HG03066 (cell line): ENCODE data around the gene KIF17.

Experiments
- ATAC-seq: cut with Tn5 transposase; IDR thresholded peaks from one replicate; pipeline ENCODE4 v1.9.1; 2021; ENCODE audit warnings: low read depth; ENCODE audit not compliant: unreplicated experiment

KIF17 gene

DNA sequence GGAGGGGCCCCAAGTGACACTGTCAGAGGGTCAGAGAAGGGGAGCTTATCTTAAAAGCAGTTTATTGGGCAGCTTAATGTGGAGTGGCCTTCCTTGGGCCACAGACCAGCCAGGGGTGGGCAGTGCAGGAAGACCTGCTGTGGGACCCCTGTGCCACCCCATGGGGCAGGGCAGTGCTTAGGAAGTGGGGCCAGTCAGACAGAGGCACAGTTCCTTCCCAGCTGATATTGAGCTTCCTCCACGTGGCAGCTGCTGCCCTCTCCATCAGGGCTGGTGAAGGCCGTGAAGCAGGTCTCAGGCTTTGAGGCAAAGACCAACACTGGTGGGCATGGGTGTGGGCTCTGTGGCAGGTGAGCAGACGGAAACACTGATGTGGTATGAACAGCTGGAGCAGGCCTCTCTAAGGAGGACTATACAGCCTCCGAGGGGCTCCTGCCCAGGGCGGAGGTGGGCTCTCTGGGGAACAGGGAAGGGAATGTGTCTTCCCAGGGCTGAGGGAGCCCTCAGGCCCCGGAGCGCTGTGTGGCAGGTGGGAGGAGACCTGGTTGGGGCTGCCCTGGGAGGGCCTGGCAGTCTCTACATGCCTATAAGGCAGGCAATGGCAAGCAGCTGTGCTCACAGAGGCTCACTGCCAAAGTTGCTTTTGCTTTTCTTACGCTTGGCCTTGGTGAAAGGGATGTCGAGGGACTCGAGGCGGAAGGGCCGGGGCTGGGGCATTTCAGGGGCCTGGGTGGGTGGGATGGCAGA lies 53.7 kb downstream of the KIF17 start:
- ATAC-seq: no peak

DNA sequence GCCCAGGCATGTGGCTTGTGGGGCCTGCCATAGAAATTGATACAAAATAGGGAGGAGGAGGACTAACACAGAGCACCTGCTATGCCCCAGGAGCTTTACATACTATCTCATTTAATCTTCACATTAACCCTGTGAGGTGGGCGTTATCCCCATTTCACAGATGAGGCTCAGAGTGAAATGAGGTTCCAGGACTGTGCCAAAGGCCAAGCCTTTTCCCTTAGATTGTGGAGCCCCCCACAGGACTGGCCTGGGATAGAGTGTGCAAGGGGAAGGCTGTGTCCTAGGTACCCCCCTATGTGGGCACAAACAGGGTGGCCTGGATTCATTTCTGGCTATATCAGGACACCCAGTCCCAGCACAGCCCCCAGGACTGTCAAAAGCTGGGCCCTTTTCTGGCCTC lies 54.4 kb downstream of the KIF17 start:
- no peak for ATAC-seq

DNA sequence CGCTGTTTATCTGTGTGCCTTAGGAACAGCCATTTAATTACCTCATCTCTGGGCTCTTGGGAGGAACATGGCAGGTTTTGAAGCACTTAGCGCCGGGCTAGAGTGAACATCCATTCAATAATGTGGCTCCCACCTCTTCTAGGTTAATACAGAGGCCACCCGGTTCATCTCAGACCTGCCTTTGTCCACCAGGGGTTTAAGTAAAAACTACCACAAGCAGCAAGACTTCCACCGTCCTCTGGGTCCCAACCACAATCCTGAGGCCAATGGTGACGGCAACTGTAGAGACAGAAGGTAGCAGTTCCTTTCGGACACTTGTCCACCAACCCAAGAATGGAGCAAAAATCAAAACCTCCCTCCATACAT lies 55.7 kb downstream of the KIF17 start:
- ATAC-seq: no peak

DNA sequence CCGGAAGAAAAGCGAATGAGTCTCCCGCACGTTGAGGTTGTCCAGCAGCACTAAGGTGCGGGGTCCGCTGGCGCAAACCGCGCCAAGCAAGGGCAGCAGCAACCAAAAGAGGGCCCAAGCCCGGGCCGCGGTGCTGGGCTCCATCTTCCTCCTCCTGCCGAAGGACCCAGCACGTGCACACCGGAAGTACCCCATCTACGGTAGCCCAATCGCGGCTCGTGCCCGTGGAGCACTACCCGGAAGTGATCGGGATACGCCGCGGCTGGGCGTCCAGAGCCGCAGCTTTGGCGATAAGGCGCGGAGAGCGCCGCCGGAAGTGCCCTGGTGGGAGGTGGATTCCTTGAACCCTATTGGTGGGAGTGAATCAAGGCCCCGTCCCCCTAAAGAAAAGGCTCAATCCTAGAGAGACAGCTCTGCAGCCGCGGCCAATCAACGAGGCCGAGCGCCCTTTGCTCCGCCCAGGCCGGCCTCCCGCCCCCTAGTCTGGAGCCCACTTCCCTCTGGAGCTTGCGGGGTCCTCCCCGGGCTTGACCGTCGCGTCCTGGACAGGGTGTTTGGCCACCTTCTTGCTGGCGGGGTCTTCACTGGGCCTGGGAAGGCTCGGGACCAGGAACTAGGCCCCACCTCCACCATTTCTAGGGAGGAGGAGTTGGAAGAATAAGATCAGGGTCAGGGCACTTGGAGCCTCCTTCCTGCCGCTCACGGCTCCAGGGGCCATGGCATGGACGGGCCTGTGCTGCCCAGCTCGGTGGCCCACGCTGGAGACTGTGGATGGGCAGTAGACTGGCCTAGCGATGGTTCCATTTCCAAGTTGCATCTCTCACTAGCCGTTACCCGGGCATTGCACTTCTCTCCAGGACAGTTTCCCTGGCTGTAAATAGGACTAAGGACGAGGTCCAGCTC lies 56.3 kb downstream of the KIF17 start, which contains the start of gene DDOST:
Gene DDOST (minus strand): TSS at position 163 of the 903 bp plus-strand sequence. CDS start 19 bp downstream, at position 144.
- peak; percentile 95 for ATAC-seq

DNA sequence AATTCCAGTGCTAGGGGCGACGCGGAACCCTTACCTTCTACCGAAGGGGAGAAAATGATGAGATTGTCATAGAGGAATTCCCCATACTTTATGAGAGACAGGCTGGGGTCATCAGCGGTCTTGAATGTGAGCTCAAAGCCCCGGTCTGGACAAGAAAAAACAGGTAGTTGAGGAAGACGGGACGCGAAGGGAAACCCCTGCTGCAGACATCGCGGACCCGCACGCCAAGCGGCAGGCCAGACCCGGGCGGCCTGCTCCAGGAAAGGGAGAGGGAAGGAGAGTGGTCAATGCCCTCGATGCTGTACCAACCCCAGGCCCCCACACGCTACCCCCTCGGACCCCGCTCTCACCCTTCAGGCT lies 57.0 kb downstream of the KIF17 start:
- no peak for ATAC-seq

DNA sequence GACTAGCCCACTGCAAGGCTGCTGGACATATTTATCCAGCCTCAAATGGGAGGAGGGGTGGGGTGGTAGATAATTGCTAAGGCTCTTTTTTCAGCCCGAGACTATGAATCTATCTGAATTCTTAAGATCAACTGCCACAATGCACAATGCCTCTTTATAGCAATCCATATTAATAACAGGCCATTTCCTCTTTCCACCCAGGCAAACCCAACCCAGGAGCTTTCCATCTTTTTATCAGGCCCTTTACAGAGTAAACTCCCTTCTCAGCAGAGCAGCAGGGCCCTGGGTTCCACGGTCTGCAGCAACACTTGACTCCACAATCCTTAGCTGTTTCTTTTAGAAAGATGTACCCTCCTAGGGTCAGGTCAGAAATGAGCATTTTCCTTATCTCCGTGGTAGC lies 57.4 kb downstream of the KIF17 start:
- no peak for ATAC-seq

DNA sequence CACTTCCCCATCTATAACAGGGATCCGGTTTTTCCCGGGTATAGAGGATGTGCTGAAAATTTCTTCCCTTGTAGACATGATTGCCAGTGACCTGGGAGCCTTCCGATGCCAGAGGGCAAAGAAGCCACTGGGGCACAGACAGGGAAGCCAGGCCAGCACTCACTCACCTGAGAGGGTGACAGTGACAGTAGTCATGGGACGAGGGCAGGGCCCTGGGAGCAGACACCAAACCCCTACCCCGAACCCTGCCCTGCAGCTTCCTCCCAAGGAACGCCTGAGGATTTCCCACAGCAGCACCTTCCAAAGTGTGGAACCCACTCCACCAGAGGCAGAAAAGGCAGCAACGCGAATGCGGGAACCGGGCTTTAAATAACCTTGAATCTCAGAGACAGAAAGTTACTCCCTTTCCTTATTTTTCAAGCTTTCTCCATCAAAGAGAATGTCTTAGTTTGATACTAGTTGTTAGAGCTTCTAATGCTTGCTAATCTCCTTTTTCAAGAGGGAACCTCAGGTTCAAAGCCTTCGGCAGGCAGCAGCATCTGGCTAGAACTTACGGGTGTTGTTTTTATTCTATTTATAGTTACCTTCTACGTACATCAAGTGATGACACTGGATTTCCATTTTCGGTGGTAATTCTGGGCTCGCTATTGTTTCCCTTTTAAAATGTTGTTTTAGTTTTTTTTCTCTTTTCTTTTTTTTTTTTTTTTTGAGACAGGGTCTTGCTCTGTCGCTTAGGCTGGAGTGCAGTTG lies 59.5 kb downstream of the KIF17 start:
- no peak for ATAC-seq

DNA sequence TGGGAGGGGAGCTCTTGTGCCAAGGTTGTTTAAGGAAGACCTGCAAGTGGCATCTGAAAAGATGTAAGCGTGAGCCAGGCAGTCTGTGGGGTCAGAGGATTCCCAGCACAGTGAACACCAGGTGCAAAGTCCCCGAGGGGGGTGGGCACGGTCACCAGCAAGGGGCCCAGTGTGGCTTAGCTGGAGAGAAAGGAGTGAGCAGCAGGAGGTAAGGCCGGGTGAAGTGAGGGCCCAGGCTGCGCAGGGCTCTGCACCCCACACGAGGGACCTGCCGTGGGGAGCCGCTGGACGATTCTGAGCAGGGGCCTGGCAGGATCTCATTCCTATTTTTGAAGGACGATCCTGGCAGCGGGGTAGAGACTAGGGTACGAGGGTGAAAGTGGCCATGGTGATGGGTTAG lies 60.8 kb downstream of the KIF17 start:
- no peak for ATAC-seq

DNA sequence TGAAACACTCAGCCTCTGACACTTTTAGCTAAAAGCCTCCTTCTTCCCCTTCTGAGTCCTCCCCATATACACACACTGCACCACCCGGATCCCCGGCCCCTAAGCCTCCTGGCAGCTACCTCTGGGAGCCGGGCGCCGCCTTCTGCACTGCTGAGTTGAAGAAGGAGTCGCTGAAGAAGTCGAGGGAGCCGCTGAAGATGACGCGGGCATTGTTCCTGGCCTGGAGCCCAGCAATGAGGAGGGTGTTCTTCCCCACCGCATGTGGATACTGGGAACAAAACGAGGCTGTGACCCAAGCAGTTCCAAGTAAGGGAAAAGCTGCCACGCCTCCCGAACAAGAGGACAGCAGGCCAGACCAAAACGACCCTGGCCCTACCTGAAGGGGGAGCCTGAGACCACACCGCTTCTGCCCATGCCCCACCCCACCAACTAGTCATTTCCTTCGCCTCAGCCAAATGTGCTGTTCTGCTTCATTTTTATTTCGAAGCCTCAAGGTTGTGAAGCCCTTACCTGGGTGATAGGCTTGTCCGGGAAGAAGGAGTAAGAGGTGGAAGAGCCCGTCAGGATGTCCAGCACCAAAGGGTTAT lies 63.6 kb downstream of the KIF17 start:
- ATAC-seq: no peak

DNA sequence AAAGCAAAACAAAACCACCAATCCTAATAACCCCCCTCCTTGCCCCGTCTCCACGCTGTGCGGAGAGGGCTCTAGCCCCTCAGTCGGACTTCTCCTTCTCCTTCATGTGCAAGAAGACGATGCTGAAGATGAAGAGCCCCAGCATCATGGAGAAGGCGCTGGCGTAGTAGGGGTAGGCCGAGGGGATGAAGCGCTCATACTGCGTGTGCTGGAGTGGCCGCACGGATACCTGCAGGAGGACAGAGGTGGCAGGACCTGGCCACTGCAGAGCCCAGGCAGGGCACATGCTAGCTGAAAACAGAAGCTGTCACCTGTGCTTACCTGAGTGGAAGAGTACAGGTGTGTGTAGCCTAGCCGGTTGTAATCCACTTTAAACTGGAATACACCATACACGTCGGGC lies 65.5 kb downstream of the KIF17 start:
- ATAC-seq: no peak

DNA sequence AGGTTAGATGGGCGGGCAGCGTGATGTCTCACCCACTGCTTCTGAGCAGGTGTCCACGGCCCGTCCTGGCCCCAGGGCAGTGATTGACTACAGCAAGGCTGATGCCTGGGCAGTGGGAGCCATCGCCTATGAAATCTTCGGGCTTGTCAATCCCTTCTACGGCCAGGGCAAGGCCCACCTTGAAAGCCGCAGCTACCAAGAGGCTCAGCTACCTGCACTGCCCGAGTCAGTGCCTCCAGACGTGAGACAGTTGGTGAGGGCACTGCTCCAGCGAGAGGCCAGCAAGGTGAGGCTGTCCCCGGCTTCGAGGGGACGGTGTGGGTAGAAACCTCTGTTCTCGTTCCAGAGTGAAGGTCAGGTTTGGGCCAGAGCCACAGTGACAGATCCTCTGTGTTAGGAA lies 68.9 kb downstream of the KIF17 start:
- ATAC-seq: no peak

DNA sequence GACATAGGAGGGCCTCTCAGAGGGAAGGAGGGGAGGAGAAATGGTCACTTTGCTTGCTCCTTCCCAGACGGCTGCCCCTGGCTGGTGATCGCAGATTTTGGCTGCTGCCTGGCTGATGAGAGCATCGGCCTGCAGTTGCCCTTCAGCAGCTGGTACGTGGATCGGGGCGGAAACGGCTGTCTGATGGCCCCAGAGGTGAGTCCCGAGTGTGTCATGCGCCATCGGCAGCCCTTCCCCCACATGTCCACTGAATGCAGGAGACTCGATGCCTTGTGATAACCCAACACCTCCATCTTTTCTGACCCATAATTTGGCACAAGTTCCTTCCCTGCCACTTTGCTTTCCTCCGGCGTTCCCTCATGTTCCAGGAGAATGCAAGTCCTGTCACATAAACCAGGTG lies 69.4 kb downstream of the KIF17 start:
- no peak for ATAC-seq

DNA sequence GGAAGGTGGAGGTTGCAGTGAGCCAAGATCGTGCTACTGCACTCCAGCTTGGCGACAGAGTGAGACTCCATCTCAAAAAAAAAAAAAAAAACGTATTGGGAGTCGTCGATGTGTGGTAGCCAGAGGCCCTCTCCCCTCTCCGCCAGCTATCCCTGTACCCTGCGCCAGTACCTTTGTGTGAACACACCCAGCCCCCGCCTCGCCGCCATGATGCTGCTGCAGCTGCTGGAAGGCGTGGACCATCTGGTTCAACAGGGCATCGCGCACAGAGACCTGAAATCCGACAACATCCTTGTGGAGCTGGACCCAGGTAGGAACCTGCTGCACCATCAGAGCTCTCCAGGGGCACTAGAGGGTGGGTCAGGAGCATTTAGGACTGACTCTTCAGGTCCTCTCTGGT lies 72.4 kb downstream of the KIF17 start:
- no peak for ATAC-seq

DNA sequence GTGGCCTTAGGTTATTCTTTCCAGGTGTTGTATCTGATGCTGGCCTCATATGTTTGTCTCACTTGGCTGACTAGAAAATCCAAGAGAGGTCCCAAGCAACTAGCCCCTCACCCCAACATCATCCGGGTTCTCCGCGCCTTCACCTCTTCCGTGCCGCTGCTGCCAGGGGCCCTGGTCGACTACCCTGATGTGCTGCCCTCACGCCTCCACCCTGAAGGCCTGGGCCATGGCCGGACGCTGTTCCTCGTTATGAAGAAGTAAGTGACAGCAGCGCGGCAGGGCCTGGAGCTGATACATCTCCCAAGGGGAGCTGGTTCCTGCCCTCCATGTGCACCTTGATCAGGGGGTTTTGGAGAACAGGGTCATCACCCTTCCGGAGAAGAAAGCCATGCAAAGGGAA lies 73.4 kb downstream of the KIF17 start:
- no peak for ATAC-seq

DNA sequence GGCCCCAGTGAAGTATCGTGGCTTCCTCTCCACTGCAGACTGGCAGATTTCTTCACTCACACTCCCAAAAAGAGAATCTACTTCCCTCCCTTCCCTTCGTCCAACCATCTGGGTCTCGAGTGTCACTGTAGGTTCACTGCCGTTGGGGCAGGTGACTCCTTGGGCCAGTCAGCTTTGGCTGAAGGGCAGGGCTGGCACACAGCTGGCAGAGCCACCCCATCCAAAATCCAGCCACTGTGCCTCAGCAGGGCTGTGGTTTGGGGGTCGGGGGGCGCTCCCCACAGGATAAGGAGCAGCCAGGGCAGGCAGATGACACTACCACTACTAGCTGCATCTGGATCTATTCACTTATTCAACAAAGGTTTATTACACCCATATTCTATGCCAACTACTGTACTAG lies 74.7 kb downstream of the KIF17 start:
- ATAC-seq: no peak

DNA sequence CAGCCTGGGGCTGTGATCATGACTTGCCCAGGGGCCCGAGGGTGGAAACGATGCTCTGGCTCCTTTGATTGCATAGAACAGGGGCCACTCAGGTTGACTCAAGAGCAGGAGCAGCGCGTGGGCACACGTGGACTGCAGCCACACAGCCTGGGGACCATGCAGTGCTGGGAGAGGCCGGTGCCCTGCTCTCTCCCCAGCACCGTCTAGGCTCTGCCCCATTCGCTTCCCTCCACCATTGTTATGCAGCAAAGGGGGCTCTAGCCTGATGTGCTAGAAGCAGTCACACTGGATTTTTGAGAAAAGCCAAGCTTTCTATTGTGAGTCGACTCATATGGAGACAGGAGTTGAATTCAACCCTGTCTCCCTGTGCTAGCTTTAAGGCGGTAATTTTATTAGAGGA lies 75.8 kb downstream of the KIF17 start:
- ATAC-seq: no peak

DNA sequence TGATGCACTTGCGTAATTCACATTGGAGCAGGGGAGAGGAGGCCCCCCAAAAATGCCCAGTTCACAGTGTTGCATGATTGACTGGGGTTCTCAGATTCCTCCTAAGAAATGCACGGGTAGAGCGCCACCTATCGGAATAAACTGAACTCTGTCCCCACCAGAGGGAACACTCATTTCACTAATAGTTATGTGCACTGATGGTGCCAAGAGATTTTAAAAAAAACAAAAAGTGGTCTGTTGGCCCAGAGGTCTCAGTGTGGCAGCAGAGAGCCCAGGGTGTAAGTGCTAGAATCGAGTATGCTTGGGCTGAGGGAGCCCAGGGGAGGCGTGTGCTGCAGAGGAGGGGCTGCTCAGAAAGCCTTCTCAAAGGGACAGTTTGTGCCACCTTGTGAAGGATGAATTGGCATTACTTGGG lies 77.6 kb downstream of the KIF17 start:
- ATAC-seq: no peak

DNA sequence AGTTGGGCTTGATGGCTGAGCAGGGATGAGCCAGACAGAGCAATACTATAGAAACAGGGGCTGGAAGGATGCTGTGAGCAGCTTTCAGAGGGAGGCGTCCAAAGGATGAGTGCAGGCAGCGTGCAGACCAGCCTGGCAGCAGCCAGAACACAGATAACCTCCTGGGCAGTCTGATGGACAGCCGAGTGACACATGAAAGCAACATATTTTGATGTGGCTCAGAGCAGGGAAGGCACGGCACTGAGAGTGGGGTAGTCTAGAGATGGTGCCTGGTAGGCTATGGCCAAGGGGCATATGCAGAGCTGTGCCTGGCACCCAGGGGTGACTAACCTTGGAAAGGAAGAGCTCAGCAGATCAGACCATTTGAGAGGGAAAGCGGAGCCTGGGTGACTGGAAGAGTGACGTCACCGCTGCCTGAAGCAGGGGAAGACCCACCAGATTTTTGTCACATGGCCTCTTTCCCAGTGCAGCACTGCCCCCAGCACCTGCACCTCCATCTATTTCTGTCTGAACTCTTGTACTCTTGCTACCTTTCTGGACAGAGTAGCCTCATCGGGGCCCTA lies 80.9 kb downstream of the KIF17 start:
- ATAC-seq: no peak

DNA sequence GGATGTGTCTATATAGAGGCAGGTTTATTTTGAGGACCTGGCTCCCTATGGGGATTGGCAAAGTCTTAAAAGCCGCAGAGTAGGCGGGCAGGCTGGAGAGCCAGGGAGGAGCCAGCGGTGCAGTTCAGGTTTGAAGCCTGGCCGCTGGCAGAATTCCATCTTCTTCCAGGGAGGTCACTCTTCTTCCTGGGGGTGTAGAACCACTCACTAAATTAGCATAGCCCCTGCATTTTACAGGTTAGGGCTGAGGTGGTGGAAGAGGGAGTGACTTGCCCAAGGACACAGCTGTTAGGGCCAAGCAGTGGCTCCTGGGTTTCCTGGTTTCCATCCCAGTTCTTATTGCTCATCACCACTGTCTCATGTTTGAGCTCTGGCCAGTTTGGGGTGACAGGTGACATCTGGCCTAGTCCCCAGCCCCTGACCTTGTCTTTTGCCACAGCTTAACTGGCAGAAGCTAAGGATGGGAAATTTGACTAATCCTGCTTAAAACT lies 83.2 kb downstream of the KIF17 start:
- no peak for ATAC-seq

DNA sequence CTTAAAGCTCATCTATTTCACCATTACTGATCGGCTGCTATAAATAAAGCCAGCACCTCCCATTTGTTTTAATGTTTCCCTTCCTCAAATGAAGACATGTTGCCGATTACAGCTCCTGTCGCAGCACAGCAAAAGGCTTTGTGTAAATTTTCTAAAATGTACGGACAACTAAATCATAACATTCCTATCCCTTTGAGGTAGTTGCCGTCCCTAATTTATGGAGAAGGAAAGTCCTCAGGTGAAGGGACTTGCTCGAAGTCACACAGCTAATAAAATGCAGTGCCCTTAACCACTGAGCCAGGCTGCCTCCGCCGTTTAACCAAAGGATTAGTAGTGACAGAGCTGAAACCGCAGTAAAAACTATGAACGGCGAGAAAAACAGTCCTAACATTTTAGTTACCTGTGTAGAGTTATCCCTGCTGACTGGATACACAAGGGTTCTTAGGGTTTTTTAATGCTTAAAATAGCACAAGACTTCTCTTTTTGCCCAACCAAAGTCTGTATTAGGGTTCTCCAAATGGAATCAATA lies 83.7 kb downstream of the KIF17 start:
- ATAC-seq: no peak
